GM21529 (cell line): Measurements from ENCODE around the gene PNPLA7.
"Not testable (repeated sequence)": the region's sequence is repeated elsewhere in the genome, so short reads cannot be mapped to it uniquely, and the experiment has no call there.

Source experiments
- ATAC-seq: cut with Tn5 transposase; IDR thresholded peaks from one replicate; pipeline ENCODE4 v1.9.1; 2021; ENCODE audit not compliant: unreplicated experiment

Gene PNPLA7

DNA sequence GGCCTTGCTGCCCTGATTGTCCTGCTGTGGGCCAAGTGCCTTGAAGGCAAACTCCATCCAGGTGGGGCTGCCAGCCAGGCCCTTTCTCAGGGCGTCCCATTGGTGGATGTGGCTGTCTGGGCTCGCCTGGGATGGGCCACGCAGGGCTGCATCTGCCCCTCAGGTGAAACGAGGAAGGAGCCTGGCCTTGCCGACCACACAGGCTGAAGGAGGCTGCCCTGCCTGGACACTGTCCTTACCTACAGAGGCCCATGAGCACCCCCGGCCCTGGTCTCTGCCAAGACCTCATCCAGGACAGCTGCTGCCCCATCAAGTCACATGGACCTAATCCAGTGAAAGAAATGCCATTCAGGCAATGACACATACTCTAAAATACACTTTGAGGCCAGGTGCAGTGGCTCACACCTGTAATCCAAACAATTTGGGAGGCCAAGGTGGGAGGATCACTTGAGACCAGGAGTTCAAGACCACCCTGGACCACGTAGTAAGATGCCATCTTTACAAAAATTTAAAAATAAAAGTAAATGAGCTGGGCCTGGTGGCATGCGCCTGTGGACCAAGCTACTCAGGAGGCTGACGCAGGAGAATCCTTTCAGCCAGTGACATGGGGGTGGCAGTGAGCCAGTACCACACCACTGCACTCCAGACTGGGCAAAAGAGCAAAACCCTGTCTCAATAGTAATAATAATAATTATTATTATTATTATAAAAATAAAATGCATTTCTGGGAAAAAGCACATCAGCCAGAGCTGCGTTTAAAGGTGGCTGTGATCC is 33.9 kb downstream of the PNPLA7 start:
- ATAC-seq: no peak

DNA sequence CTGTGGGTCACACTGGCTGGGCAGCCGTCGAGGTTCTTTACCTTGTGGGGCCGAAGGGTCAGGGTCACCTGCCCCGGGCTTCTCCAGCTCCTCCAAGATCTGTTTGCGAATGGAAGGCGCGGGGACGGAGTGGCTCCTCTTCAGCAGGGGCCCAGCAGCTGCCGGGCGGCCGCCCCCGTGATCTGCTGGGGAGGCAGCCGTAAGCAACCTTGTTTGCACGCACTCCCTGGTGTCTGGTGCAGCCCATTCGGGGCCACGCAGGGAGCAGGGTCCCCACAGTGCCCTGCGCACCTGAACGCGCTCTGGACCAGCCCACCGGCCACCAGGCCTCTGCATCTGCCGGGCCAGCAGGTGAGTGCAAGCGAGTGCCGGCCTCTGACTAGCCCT is 34.9 kb downstream of the PNPLA7 start:
- ATAC-seq: no peak

DNA sequence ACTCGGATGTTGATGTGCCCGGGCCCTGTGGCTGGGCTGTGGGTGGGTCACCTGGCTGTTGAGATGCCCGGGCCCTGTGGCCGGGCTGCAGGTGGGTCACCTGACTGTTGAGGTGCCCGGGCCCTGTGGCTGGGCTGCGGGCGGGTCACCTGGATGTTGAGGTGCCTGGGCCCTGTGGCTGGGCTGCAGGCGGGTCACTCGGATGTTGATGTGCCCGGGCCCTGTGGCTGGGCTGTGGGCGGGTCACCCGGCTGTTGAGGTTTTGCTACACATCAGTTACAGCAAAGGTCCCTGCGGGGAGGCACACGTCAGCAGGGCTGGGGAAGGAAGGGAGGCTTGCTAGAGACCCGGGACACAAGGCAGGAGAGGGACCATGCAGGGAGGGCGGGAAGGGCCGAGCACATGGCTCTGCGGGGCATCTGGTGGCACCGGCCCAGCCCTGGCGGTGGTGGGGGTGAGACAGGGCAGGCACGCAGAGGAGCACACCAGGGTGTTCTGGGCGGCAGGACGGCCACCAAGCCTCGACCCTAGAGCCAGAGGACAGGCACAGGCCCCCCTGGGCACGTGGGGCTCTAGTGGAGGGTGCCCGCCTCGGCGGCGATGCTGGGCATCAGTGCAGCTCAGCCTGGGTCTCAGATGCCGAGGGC is 35.4 kb downstream of the PNPLA7 start:
- no peak for ATAC-seq

DNA sequence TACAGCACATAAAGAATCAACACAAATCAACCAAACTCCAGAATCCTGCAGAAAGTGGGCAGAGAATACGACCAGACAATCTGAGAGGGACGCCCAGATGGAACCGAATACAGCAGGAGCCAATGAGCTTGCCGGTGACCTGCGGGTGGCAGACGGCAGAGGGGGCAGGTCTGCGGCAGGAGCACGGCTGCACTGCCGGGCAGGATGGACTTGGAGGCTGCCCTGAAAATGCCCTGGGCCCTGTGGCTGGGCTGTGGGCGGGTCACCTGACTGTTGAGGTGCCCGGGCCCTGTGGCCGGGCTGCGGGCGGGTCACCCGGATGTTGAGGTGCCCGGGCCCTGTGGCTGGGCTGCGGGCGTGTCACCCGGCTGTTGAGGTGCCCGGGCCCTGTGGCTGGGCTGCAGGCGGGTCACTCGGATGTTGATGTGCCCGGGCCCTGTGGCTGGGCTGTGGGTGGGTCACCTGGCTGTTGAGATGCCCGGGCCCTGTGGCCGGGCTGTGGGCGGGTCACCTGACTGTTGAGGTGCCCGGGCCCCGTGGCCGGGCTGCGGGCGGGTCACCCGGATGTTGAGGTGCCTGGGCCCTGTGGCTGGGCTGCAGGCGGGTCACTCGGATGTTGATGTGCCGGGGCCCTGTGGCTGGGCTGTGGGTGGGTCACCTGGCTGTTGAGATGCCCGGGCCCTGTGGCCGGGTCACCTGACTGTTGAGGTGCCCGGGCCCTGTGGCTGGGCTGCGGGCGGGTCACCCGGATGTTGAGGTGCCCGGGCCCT is 36.2 kb downstream of the PNPLA7 start:
- ATAC-seq: not testable (repeated sequence)

DNA sequence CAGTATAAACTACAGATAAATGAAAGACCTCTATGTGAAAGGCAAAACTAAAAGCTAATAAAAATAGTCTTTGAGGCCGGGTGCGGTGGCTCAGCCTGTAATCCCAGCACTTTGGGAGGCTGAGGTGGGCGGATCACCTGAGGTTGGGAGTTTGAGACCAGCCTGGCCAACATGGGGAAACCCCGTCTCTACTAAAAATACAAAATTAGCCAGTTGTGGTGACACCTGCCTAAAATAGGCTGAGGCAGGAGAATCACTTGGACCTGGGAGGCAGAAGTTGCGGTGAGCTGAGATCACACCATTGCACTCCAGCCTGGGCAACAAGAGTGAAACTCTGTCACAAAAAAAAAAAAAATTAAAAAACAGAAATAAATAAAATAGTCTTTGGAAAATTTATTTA is 37.1 kb downstream of the PNPLA7 start:
- not testable (repeated sequence) for ATAC-seq

DNA sequence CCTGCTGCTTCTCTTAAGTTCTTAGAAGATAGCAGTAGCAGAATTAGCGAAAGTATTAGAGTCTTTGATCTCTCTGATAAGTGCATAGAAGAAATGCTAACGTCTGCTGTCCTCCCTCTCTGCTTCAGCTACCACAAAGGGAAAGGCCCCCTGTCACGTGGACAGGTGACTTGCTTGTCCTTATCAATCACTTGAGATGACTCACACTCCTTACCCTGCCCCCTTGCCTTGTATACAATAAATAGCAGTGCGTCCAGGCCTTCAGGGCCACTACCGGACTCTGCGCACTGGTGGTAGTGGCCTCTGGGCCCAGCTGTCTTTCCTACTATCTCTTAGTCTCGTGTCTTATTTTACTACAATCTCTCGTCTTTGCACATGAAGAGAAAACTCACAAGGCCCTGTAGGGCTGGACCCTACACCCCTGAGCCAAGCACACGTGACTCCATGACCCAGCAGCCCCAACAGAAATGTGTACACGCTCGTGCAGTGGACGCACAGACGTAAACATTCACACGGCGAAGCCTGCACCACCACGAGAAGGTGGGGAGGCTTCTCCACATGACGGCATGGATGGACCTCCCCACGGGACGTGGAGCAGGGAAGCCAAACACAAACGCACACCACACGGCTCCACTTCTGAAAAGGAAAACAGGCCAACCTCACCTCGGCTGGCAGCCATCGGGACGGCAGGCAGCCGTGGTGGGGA is 38.3 kb downstream of the PNPLA7 start:
- no peak for ATAC-seq

DNA sequence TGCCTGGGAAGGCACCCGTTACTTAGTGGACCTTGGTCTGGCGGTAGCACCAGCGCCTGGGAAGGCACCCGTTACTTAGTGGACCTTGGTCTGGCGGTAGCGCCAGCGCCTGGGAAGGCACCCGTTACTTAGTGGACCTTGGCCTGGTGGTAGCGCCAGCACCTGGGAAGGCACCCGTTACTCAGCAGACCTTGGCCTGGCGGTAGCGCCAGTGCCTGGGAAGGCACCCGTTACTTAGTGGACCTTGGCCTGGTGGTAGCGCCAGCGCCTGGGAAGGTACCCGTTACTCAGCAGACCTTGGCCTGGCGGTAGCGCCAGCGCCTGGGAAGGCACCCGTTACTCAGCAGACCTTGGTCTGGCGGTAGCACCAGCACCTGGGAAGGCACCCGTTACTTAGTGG is 39.1 kb downstream of the PNPLA7 start:
- ATAC-seq: not testable (repeated sequence)

DNA sequence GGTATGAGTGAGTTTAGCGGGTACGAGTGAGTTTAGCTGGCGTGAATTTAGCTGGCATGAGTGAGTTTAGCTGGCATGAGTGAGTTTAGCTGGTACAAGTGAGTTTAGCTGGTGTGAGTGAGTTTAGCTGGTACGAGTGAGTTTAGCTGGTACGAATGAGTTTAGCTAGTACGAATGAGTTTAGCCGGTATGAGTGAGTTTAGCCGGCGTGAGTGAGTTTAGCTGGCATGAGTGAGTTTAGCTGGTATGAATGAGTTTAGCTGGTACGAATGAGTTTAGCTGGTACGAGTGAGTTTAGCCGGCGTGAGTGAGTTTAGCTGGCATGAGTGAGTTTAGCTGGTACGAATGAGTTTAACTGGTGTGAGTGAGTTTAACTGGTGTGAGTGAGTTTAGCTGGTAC is 41.0 kb downstream of the PNPLA7 start:
- ATAC-seq: no peak

DNA sequence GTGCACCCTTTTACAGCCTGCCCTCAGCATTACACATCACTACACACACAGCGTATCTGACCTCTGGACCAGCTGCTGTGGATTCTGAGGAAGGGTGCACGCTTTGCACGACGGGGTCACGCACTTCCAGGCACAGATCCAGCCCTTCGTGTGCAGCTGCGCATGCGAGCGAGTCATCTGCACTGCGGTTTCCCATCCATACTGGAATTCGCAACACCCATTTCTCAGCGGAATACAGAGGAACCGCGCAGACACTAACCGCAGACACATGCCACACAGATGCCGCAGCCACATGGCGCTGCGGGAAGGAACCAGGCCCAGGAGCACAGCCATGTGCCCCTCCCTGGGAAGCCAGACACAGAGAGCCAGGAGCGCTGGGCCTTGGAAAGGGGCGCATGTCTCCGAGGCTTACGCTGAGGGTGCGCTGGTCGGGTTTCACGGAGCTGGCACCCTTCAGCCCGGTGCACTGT is 43.5 kb downstream of the PNPLA7 start:
- no peak for ATAC-seq

DNA sequence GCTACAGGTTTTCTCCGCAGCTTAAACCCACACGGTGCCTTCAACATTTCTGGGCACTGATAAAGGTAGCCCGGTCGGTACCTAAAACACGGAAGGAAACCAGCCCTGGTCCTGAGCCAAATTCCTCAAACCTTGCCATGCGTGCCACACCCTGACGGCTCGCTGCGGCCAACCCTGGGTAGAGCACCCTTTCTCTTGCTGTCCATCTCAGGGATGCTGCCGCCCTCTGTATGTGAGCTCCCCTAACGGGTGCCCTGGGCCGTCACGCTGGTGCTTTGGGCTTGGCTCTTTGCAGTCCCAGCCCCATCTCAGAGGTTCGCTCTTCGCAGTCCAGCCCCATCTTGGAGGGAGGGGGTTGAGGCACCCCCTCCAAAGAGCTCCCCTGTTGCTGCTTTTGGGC is 43.9 kb downstream of the PNPLA7 start:
- no peak for ATAC-seq

DNA sequence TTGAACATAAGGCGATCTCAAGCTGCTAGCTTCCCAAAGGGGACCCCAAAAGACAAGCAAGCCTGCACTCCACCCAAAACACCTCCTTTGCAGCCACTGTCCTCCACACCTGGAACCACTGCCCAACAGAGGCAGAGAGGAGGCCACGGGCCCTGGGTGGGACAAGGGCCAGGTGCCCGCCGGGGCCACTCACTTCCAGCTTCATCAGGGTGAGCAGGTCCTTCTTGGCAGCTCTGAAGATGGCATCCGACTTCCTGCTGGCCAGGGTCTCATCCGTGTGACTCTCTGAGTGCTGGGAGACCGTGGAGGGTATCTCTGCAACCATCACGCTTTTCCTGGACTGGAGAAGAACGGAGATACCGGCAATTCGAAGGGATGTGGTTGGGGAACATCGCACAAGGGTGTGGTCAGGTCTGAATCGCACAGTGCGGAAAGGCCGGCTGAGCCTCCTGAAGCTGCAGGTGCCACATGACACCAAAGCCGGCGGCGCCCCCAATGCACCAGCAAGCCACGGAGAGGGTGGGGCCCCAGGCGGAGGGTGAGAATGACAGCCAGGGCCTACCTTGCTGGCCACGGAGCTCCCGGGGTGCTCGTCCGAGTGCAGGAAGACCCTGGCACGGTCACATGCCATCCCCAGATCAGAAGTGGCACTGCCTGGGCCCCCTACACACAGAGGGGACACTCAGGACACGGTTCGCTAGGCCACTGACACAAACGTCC is 44.6 kb downstream of the PNPLA7 start:
- ATAC-seq: no peak

DNA sequence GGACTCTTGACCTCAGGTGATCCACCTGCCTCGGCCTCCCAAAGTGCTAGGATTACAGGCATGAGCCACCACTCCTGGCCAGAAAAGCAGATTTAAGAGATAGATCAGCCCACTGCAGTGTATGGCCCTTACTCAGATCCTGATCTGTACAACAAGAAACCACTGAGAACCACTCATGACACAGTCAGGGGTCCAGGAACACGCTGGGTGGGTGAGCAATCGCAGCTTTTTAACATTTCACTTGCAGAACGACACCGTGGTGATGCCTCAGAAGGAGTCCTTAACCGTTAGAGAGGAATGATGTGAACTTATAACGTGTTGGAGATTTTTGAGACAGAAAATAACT is 45.8 kb downstream of the PNPLA7 start:
- ATAC-seq: no peak

DNA sequence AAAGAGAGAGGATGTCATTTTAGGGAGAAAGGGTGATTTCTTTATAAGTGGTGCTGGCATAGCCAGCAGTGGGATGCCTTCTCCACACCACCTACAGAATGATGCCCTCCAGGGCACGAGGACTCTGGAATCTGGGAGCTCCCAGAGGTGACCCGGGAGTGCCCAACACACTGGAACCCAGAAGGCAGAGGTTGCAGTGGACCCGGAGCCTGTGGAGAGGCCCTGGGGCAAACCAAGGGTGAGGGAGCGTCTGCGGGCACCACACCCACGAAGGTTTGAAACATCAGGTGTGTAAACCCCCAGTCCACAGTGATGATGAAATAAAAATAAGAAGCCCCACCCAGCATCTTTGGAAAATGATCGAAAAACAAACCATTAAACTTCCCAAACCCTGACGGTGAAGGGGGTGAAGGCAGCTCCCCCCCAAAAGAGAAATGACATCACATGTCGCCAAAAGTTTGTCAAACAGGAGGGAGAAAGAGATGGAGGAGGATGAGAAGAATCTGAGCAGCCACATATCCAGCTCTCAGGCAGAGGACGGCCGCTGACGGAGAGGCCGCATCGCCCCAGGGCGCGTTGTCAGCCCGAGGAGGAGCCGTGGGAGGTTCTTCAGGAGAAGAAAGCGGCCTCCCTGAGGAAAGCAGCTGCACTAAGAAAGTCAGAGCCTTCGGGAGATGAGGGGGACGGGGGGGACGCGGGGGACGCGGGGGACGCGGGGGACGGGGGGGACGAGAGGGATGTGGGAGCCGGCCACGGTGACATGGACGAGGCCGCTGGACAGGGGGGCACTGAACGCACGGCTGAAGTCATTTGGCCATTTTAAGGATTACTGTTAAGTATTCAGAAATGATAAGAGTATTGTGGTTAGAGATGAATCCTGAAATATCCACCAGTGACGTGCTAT is 47.9 kb downstream of the PNPLA7 start:
- no peak for ATAC-seq

DNA sequence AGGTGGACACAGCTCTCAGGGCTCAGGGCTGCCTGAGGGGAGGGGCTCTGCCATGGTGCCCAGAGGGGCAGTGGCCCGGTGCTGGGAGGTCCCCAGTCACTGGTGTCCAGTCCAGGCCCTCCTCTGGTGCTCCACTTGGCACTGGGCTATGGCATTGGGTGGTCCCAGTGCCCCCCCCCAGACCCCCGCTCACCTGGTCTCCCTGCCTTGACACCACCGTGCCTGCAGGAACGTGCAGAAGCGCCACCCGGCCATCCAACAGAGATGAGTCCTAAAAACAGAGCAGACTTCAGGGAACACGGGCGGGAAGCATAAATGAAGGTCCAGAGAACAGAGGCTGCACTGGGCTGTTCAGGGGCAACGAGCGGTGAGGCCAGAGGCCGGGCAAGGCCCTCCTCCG is 48.7 kb downstream of the PNPLA7 start:
- ATAC-seq: no peak

DNA sequence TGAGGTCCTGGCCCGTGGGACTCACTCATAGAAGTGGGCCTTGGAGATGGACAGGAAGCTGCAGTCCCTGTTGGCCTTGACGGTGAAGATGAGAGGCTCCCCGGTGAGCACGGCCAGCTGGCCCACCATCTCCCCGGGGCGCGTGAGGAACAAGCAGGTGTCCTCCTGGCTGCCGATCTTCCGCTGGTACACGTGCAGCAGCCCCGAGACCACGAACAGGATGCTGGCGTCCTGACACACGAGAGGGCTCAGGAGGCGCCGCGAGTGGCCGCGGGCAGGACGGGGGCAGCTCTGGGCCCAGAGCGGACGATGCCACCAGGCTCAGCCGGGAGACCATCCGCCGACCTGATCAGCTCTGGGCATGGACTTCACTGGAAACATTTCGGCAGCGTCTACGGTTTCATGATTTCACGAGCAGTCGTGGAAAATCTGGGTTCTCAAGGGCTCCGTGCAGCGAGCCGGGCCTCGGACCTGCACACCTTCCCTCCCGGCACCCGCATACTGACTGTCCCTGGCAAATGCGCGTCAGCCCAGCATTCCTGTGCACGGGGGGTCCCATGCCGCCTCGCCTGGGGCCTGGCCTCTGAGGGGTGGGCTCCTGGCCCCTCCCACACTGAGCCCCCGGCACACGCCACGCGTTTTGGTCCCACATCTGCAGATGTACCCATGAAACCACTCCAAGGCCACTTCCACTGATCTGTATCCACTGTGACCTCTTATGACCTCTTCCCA is 49.4 kb downstream of the PNPLA7 start:
- no peak for ATAC-seq

DNA sequence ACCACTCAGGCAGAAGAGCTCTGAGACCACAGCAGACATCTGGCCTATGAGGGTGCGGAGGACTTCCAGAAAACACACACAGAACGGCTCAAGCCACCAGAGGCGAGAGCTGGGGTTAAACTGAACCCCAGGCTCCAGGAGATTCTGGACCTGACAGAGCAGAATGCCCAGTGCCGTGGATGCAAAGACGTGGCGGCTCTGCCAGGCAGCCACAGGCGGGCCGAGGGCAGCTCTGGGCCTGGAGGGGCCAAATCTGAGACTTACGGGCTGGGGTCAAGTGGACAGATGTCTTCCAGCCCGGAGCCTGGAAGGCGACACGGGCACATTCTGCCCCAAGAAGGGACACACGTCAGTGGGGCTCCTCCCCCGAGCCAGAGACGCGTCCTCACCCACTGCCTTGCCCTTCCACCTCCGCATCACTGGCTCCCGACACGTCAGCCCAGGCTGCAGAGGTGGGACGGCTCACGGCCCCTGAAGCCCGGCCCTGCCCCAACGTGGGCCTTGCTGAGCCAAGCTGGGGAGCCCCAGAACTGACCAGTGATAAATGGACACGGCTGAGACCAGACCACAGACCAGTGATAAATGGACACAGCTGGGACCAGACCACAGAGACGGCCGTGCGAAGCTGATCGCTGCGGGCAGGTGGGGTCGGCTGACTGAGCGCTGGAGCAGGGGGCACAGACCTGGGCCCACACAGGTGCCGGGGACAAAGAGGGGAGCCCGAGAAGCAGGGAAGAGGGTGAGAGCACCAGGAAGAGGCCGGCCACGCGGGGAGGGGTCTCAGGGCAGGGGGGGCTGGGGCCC is 50.1 kb downstream of the PNPLA7 start:
- ATAC-seq: no peak

DNA sequence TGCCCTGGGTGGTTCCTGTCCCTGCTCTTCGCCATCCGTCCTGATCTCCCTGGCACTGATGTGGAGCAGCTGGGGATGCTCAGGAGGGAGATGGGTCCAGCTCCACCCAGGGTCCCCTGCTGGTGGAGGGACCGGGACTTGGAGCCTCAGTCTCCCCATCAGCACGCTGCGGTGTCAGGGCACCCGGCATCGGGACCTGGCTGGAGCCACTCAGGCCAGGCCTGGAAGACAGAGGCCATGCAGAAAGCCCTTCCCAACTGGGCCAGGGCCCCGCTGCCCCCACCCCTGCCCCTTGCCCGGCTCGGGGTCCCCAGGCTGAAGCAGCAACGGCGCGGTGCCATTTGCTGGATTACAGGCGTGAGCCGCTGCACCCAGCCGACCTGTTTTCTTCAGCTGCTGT is 50.8 kb downstream of the PNPLA7 start:
- no peak for ATAC-seq

DNA sequence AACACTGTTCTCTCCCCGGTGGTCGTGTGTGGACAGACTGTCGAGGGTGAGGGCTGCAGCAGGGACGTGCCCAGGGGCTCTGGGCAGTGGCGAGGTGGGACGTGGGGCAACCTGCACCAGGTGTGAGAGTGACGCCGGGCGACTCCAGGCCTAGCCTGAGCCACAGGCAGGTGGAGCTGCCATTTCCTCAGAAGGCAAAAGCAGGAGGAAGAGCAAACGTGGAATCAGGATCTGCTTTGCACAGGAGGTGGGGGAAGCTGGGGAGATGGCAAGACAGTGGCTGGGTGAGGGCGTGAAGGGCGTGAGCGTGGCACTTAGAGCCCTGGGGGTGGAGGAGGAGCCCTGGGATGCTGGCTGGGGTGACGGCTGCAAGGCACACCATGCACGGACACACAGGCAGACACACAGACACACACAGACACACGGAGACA is 51.5 kb downstream of the PNPLA7 start:
- no peak for ATAC-seq
